WTC11 (cell line): ENCODE results near the gene PDK2.

Experiments
- SP1 ChIP-seq: sonication (generic); formaldehyde crosslinking; conservative IDR thresholded peaks from 2 replicates; pipeline ENCODE4 v1.8.1; 2022; ENCODE audit warnings: missing genetic modification reagents
- TF ChIP-seq, protein P1 (sequence below): fragments of 200-600 bp; IDR thresholded peaks from 2 replicates; pipeline ENCODE4 v1.8.0; 2022; ENCODE audit warnings: antibody characterized with exemption
- TF ChIP-seq, protein P2 (sequence below): sonication (generic); formaldehyde crosslinking; conservative IDR thresholded peaks from 2 replicates; pipeline ENCODE4 v1.8.1; 2022; ENCODE audit warnings: mild to moderate bottlenecking, missing genetic modification reagents
- TF ChIP-seq, protein P3 (sequence below): sonication (generic); formaldehyde crosslinking; IDR thresholded peaks from 2 replicates; pipeline ENCODE4 v1.8.1; 2022; ENCODE audit warnings: low read depth, missing genetic modification reagents, borderline replicate concordance
- TF ChIP-seq, protein P4 (sequence below): sonication (generic); formaldehyde crosslinking; IDR thresholded peaks from 2 replicates; pipeline ENCODE4 v1.8.0; 2022; ENCODE audit warnings: mild to moderate bottlenecking, missing genetic modification reagents

DNA sequence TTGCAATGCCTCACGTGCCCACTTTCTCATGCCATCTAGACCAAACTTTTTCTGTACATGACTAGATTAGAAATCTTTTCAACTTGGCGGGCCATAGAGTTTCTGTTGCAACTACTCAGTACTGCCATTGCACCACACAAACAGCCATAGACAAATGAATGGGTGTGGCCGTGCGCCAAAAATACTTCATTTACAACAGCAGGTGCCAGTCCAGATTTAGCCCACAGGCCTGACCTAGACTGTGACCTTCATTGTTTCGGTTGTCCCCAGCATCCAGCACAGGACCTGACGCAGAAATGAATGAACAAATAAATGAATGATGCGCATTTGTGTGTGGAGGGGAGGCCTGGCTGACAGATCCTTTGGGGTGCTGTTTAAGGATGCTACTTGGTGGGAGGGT is 14.3 kb upstream of the PDK2 start:
- TF ChIP-seq, protein P1, sequence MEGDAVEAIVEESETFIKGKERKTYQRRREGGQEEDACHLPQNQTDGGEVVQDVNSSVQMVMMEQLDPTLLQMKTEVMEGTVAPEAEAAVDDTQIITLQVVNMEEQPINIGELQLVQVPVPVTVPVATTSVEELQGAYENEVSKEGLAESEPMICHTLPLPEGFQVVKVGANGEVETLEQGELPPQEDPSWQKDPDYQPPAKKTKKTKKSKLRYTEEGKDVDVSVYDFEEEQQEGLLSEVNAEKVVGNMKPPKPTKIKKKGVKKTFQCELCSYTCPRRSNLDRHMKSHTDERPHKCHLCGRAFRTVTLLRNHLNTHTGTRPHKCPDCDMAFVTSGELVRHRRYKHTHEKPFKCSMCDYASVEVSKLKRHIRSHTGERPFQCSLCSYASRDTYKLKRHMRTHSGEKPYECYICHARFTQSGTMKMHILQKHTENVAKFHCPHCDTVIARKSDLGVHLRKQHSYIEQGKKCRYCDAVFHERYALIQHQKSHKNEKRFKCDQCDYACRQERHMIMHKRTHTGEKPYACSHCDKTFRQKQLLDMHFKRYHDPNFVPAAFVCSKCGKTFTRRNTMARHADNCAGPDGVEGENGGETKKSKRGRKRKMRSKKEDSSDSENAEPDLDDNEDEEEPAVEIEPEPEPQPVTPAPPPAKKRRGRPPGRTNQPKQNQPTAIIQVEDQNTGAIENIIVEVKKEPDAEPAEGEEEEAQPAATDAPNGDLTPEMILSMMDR, result no peak
- TF ChIP-seq, protein P2, sequence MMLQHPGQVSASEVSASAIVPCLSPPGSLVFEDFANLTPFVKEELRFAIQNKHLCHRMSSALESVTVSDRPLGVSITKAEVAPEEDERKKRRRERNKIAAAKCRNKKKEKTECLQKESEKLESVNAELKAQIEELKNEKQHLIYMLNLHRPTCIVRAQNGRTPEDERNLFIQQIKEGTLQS (CRISPR knock-in tag), result no peak
- TF ChIP-seq, protein P3, sequence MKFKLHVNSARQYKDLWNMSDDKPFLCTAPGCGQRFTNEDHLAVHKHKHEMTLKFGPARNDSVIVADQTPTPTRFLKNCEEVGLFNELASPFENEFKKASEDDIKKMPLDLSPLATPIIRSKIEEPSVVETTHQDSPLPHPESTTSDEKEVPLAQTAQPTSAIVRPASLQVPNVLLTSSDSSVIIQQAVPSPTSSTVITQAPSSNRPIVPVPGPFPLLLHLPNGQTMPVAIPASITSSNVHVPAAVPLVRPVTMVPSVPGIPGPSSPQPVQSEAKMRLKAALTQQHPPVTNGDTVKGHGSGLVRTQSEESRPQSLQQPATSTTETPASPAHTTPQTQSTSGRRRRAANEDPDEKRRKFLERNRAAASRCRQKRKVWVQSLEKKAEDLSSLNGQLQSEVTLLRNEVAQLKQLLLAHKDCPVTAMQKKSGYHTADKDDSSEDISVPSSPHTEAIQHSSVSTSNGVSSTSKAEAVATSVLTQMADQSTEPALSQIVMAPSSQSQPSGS (CRISPR knock-in tag), result no peak
- TF ChIP-seq, protein P4, sequence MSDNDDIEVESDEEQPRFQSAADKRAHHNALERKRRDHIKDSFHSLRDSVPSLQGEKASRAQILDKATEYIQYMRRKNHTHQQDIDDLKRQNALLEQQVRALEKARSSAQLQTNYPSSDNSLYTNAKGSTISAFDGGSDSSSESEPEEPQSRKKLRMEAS (CRISPR knock-in tag), result no peak
- no peak for TF ChIP-seq SP1 (CRISPR knock-in tag)
